H1 (cell line): ENCODE measurements around the gene SPEM3. TPM values are rescaled to one million over a fixed set of nuclear protein-coding genes. Genes with fewer than 3 reads are reported as not detected.

ENCODE experiments used
- CTCF ChIA-PET: fragments of 300-600 bp; sonication (Branson Sonifier 250); formaldehyde crosslinking; loops from one replicate; lab custom pipeline; 2021; ENCODE audit not compliant: partially characterized antibody; lab: Charles Lee
- POLR2A ChIA-PET: fragments of 300-600 bp; sonication (Branson Sonifier 250); formaldehyde crosslinking; loops from one replicate; lab custom pipeline; 2021; ENCODE audit warnings: inconsistent platforms; ENCODE audit not compliant: partially characterized antibody; lab: Charles Lee
- DNase-seq, 2 experiments: peaks; one replicate each; pipeline versions ENCODE4 v3.0.0 to v3.0.0-alpha.2; 2010 to 2022; ENCODE audit warnings: low spot score in 2 of 2, low read depth in 1 of 2, mixed read lengths in 1 of 2
- FAIRE-seq: peaks from 2 replicates; lab custom pipeline; 2011; peaks lifted over from hg19 to GRCh38; lab: Jason Lieb, UNC
- H2AFZ ChIP-seq: 2 replicates; pipeline ENCODE4 v1.8.1; 2012; ENCODE audit warnings: low read length, inconsistent platforms
- H2AK5ac ChIP-seq: 2 replicates; pipeline ENCODE4 v1.6.1; 2013; ENCODE audit warnings: low read depth, low read length
- H2BK120ac ChIP-seq: replicated peaks from 2 replicates; pipeline ENCODE3; 2013; ENCODE audit warnings: low read depth, low read length, inconsistent platforms
- H2BK12ac ChIP-seq: 2 replicates; pipeline ENCODE4 v1.6.1; 2013; ENCODE audit warnings: low read depth, low read length
- H2BK15ac ChIP-seq: 2 replicates; pipeline ENCODE4 v1.6.1; 2013; ENCODE audit warnings: low read length
- H2BK20ac ChIP-seq: 2 replicates; pipeline ENCODE4 v1.6.1; 2013; ENCODE audit warnings: low read length
- H2BK5ac ChIP-seq: 2 replicates; pipeline ENCODE4 v1.6.1; 2013; ENCODE audit warnings: low read depth, low read length
- H3K14ac ChIP-seq: 2 replicates; pipeline ENCODE4 v1.6.1; 2013; ENCODE audit warnings: inconsistent platforms; ENCODE audit not compliant: insufficient read length
- H3K18ac ChIP-seq: 2 replicates; pipeline ENCODE4 v1.6.1; 2013; ENCODE audit warnings: low read length; ENCODE audit errors: extremely low read depth
- H3K23ac ChIP-seq: 2 replicates; pipeline ENCODE4 v1.6.1; 2013; ENCODE audit warnings: inconsistent platforms; ENCODE audit not compliant: insufficient read length
- H3K23me2 ChIP-seq: 2 replicates; pipeline ENCODE4 v1.6.1; 2013; ENCODE audit warnings: low read depth, low read length
- H3K27ac ChIP-seq: 2 replicates; pipeline ENCODE4 v1.6.1; 2011; ENCODE audit warnings: low read depth, low read length, inconsistent platforms
- H3K27me3 ChIP-seq, 4 experiments: replicated peaks in 1 of 4; 1 replicate in 1 of 4; 2 replicates in 3 of 4; pipeline versions ENCODE4 v1.6.1 to v1.8.1; 2011 to 2013; ENCODE audit warnings: low read length in 3 of 4, mild to moderate bottlenecking in 3 of 4, inconsistent platforms in 2 of 4, mixed read lengths in 2 of 4, moderate library complexity in 1 of 4; ENCODE audit not compliant: control insufficient read depth in 3 of 4, insufficient read depth in 3 of 4; ENCODE audit errors: extremely low read depth in 1 of 4
- H3K36me3 ChIP-seq, 4 experiments: 2 replicates each; pipeline versions ENCODE4 v1.6.1 to v1.8.1; 2011 to 2013; ENCODE audit warnings: mild to moderate bottlenecking in 4 of 4, low read length in 3 of 4, moderate library complexity in 2 of 4, control low read depth in 1 of 4, inconsistent platforms in 1 of 4; ENCODE audit not compliant: insufficient read depth in 4 of 4, control insufficient read depth in 2 of 4
- H3K4ac ChIP-seq: replicated peaks from 2 replicates; pipeline ENCODE3; 2013; ENCODE audit warnings: low read length, low read depth, mixed read lengths, inconsistent platforms; ENCODE audit not compliant: insufficient read length
- H3K4me1 ChIP-seq, 4 experiments: replicated peaks in 1 of 4; 1 replicate in 1 of 4; 2 replicates in 3 of 4; pipeline versions ENCODE4 v1.6.1 to v1.8.1; 2011 to 2013; ENCODE audit warnings: low read length in 3 of 4, inconsistent platforms in 2 of 4, mixed read lengths in 1 of 4; ENCODE audit not compliant: insufficient read depth in 4 of 4, control insufficient read depth in 3 of 4
- H3K4me2 ChIP-seq, 2 experiments: 2 replicates each; pipeline versions ENCODE4 v1.6.1 to v1.8.1; 2011 to 2013; ENCODE audit warnings: low read depth in 2 of 2, low read length in 2 of 2, control low read depth in 1 of 2, inconsistent platforms in 1 of 2, mild to moderate bottlenecking in 1 of 2; ENCODE audit not compliant: insufficient read depth in 1 of 2
- H3K4me3 ChIP-seq, 4 experiments: fragments of 200-600, 300-600 bp in 1 of 4; sonication (generic), shearing (Covaris generic), sonication (Bioruptor Twin) in 1 of 4; 2 replicates each; pipeline versions ENCODE4 v1.5.1 to v1.8.1; 2011 to 2016; ENCODE audit warnings: low read length in 4 of 4, low read depth in 3 of 4, control low read depth in 2 of 4, inconsistent platforms in 2 of 4, mild to moderate bottlenecking in 2 of 4, mixed read lengths in 1 of 4, moderate library complexity in 1 of 4; ENCODE audit not compliant: insufficient read depth in 2 of 4; ENCODE audit errors: extremely low read depth in 1 of 4
- H3K56ac ChIP-seq: replicated peaks from 2 replicates; pipeline ENCODE3; 2013; ENCODE audit warnings: low read depth, mild to moderate bottlenecking, mixed read lengths, low read length, inconsistent platforms; ENCODE audit not compliant: insufficient read length
- H3K79me1 ChIP-seq: 2 replicates; pipeline ENCODE4 v1.6.1; 2013; ENCODE audit warnings: low read depth, low read length, control low read depth
- H3K79me2 ChIP-seq, 2 experiments: 2 replicates each; pipeline versions ENCODE4 v1.6.1 to v1.8.1; 2012 to 2013; ENCODE audit warnings: low read length in 2 of 2, mild to moderate bottlenecking in 2 of 2, inconsistent platforms in 1 of 2; ENCODE audit not compliant: insufficient read depth in 2 of 2, control insufficient read depth in 1 of 2
- H3K9ac ChIP-seq, 4 experiments: replicated peaks in 1 of 4; 1 replicate in 1 of 4; 2 replicates in 3 of 4; pipeline versions ENCODE4 v1.6.1 to v1.8.1; 2011 to 2013; ENCODE audit warnings: low read depth in 3 of 4, low read length in 3 of 4, control low read depth in 2 of 4, mild to moderate bottlenecking in 2 of 4, moderate library complexity in 2 of 4, inconsistent platforms in 1 of 4; ENCODE audit errors: extremely low read depth in 1 of 4
- H3K9me3 ChIP-seq, 2 experiments: 2 replicates each; pipeline versions ENCODE4 v1.6.1 to v1.8.1; 2012 to 2013; ENCODE audit warnings: mild to moderate bottlenecking in 2 of 2, moderate library complexity in 2 of 2, control low read depth in 1 of 2, inconsistent platforms in 1 of 2, low read depth in 1 of 2, low read length in 1 of 2, mixed read lengths in 1 of 2; ENCODE audit not compliant: insufficient read depth in 2 of 2
- H4K20me1 ChIP-seq, 2 experiments: replicated peaks in 1 of 2; 2 replicates each; pipeline versions ENCODE3 to v1.8.1; 2011 to 2013; ENCODE audit warnings: inconsistent platforms in 2 of 2, low read length in 2 of 2, mild to moderate bottlenecking in 1 of 2; ENCODE audit not compliant: insufficient read depth in 2 of 2, control insufficient read depth in 1 of 2
- H4K5ac ChIP-seq: 2 replicates; pipeline ENCODE4 v1.6.1; 2013; ENCODE audit warnings: low read length, low read depth, mixed read lengths, inconsistent platforms; ENCODE audit not compliant: insufficient read length
- H4K8ac ChIP-seq: 2 replicates; pipeline ENCODE4 v1.8.0; 2013; ENCODE audit warnings: mild to moderate bottlenecking, moderate library complexity, low read length, inconsistent platforms; ENCODE audit not compliant: insufficient read depth; ENCODE audit errors: extremely low read depth
- H4K91ac ChIP-seq: replicated peaks from 2 replicates; pipeline ENCODE3; 2013; ENCODE audit warnings: low read length, mixed read lengths, inconsistent platforms; ENCODE audit not compliant: insufficient read length
- WGBS, 2 experiments: shearing (Covaris generic) in 1 of 2; methylation state at CpG; one replicate each; pipeline versions ENCODE4 v1.1.6 to v1.1.7; 2013 to 2015; ENCODE audit warnings: low lambda C conversion rate in 2 of 2, mixed read lengths in 2 of 2, inconsistent platforms in 1 of 2, low coverage in 1 of 2, missing lambda C conversion rate in 1 of 2; ENCODE audit not compliant: insufficient replicate concordance in 2 of 2, insufficient coverage in 1 of 2, insufficient read length in 1 of 2; ENCODE audit errors: extremely low coverage in 1 of 2, missing lambda C conversion rate in 1 of 2; 5-methylcytosine and 5-hydroxymethylcytosine counted together
- polyA plus RNA-seq, 7 experiments: library from polyadenylated mRNA; depleted of rRNA in 3 of 7; stranded (reverse) in 5 of 7; unstranded in 2 of 7; fragments of >200 nt in 5 of 7; fragments of 200-250 nt in 2 of 7; gene quantifications; 1 replicate in 5 of 7; 2 replicates in 1 of 7; 4 replicates in 1 of 7; pipeline versions ENCODE4 v1.2.1 to v1.2.3, GENCODE V29; 2011 to 2013; ENCODE audit warnings: missing spikeins in 2 of 7, mixed read lengths in 2 of 7
- total RNA-seq: library from RNA; stranded (reverse); fragmentation: NEBNext Ultra II Directional; extraction: Animal tissue kit (Norgen Biotek cat#: 25700); gene quantifications from 2 replicates; pipeline ENCODE4 v1.2.1, GENCODE V29; 2021
- TF ChIP-seq, protein P1 (sequence below): IDR thresholded peaks from 2 replicates; pipeline ENCODE4 v1.6.1; 2011; ENCODE audit warnings: low read depth, mild to moderate bottlenecking, low read length; ENCODE audit not compliant: insufficient read depth

The SPEM3 gene
- total and polyA plus RNA-seq, 2 of the 8 experiments (the other 6 are each of a cell fraction or from before 2014, with no cell fraction given) = 0.02 TPM; not detected in 1

DNA sequence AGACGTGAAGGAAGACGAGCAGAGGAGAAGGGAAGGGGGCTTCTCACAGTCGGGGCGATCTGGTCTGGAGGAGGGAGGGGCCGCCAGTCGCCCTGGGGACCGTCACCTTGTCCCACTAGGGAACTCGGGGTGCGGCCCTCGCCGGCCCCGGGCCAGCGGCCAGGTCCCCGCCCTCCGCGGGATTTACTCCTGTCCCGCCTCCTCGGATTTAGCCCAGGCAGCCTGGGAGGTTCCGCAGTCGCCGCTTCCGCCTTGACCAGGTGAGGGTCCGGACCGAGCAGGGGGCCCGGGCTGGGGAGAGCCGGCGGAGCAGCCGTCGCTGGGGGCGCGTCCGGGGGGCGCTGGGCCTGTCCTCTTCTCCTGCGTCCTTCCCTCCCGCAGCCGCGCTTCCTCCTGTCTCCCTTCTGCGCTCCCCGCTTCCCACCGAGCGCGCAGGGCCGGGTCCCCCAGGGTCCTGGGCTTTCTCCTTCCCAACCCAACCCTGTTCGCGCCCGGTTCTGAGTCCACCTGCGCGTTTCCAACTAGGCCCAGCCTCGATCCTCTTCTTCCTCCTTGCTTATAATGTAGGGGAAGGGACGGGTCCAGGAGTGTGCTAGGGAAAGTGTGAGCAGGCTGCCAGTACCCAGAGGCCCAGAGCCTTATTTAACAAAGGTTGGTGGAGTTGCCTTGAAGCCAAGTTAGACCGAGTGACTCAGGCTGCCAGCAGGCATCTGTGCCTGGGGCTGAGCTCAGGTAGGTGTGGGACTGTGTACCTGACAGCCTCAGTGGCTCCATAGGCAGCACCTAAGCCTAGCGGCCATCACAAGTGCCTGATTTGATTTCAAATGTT lies 47.6 kb upstream of the SPEM3 start, which contains the start of gene TNK1:
Gene TNK1, plus strand, starts transcription at position 235 of the 829 bp plus-strand sequence. CDS start 1,838 bp downstream, outside the sequence.
- H3K4me3 ChIP-seq = peak within 1 kb of the TSS; percentile 37 to 72 (median 56)
- peak; percentile 45 for FAIRE-seq
- H3K36me3 ChIP-seq = no peaks in the 10 kb centered on the region
- peak within 1 kb of the TSS; percentile 66 to 83 for H3K4me2 ChIP-seq
- ChIA-PET POLR2A (interaction anchor here (0.7 to 1.7 kb wide), 20 partner anchors 7 to 270 kb away, joined by 3 to 6 read pairs (median 4); partner anchors contain the start of genes ATP1B2, PLSCR3, TMEM95 and ZBTB4), CTCF (interaction anchor here (0.6 to 1.5 kb wide), 7 partner anchors 18 to 180 kb away, joined by 3 to 4 read pairs (median 3); partner anchors contain the start of genes NEURL4 and TMEM256)
- peak within 1 kb of the TSS in 2 of 4 experiments; percentile 40 to 43; a peak in 2 of 7 replicates for H3K9ac ChIP-seq
- H3K23ac ChIP-seq = no peak within 1 kb of the TSS
- H2BK15ac ChIP-seq = peak within 1 kb of the TSS; percentile 88; the same call in 1 of the 2 replicates
- H3K79me1 ChIP-seq = peaks cover 3% of the 10 kb centered on the region; the same call in 1 of the 2 replicates
- H4K20me1 ChIP-seq = peaks cover 0 to 8% of the 10 kb centered on the region in 2 experiments
- H4K91ac ChIP-seq = no peak within 1 kb of the TSS
- no peak within 1 kb of the TSS for H3K14ac ChIP-seq
- H3K18ac ChIP-seq = peak within 1 kb of the TSS; percentile 87
- H4K5ac ChIP-seq = peak within 1 kb of the TSS; percentile 21
- H2BK20ac ChIP-seq = no peak within 1 kb of the TSS
- DNase-seq = peak in 1 of 2 experiments; percentile 82
- no peak within 1 kb of the TSS for H2AK5ac ChIP-seq
- H3K9me3 ChIP-seq = peaks cover 0 to 7% of the 10 kb centered on the region in 2 experiments; a peak in 1 of 4 replicates
- H2BK12ac ChIP-seq = peak within 1 kb of the TSS; percentile 82; the same call in 1 of the 2 replicates
- H2BK5ac ChIP-seq = peak within 1 kb of the TSS; percentile 44; the same call in 1 of the 2 replicates
- H3K23me2 ChIP-seq = peaks cover 12% of the 10 kb centered on the region; the same call in 1 of the 2 replicates
- H2BK120ac ChIP-seq = no peak within 1 kb of the TSS
- H3K27ac ChIP-seq = no peak within 1 kb of the TSS
- peaks cover 0 to 17% (median 10%) of the 10 kb centered on the region in 4 experiments; a peak in 6 of 7 replicates for H3K4me1 ChIP-seq
- WGBS, 2 experiments = 4% methylated on average over 29 of the region's 52 CpGs; no CpG with 5 or more reads in 1 of the 2 experiments
- H3K4ac ChIP-seq = no peak within 1 kb of the TSS
- H2AFZ ChIP-seq = peak within 1 kb of the TSS; percentile 73; the same call in 1 of the 2 replicates
- H3K27me3 ChIP-seq = peaks cover 0 to 39% (median 29%) of the 10 kb centered on the region in 4 experiments; a peak in 6 of 7 replicates
- H3K79me2 ChIP-seq = no peaks in the 10 kb centered on the region
- H3K56ac ChIP-seq = no peak within 1 kb of the TSS
- H4K8ac ChIP-seq = peak within 1 kb of the TSS; percentile 59
- TF ChIP-seq, protein P1, sequence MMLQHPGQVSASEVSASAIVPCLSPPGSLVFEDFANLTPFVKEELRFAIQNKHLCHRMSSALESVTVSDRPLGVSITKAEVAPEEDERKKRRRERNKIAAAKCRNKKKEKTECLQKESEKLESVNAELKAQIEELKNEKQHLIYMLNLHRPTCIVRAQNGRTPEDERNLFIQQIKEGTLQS = no peak
